Sigmoid colon (tissue), 4 donors: ENCODE measurements around the gene TBX15.

ENCODE experiments used
- CTCF ChIP-seq, 4 experiments: fragments of 450-650 bp in 3 of 4; fragments of 200-600 bp in 1 of 4; IDR thresholded peaks; one replicate each; pipeline ENCODE4 v1.5.1; 2016 to 2019; ENCODE audit warnings: antibody characterized with exemption in 4 of 4, mild to moderate bottlenecking in 3 of 4, moderate library complexity in 2 of 4
- POLR2A ChIP-seq, 2 donors: fragments of 450-650 bp; IDR thresholded peaks; one replicate each; pipeline ENCODE4 v1.6.1; 2016; ENCODE audit warnings: antibody characterized with exemption in 2 of 2, mild to moderate bottlenecking in 2 of 2, moderate library complexity in 2 of 2
- POLR2AphosphoS5 ChIP-seq, 4 donors: sonication (generic); formaldehyde crosslinking; IDR thresholded peaks; one replicate each; pipeline ENCODE4 v1.6.1; 2017; ENCODE audit warnings: antibody characterized with exemption in 4 of 4

- TF ChIP-seq POLR2AphosphoS5 (IDR thresholded peaks at IDR 0.05) (no peak), POLR2A (IDR thresholded peaks at IDR 0.05) (no peak), CTCF (IDR thresholded peaks at IDR 0.05) (no peak)
Measured at GRCh38 chr1:118989878-118990378, 1.8 kb upstream of the TBX15 start.
